ENCODE results near the gene MYMK. TPM values are rescaled to one million over a fixed set of nuclear protein-coding genes. Genes with fewer than 3 reads are reported as not detected.
A peak's percentile ranks its signal among the peaks of the same experiment; 100 is the strongest.

Gene MYMK
- total RNA-seq, 2 donors from 2014 or later: not detected

DNA sequence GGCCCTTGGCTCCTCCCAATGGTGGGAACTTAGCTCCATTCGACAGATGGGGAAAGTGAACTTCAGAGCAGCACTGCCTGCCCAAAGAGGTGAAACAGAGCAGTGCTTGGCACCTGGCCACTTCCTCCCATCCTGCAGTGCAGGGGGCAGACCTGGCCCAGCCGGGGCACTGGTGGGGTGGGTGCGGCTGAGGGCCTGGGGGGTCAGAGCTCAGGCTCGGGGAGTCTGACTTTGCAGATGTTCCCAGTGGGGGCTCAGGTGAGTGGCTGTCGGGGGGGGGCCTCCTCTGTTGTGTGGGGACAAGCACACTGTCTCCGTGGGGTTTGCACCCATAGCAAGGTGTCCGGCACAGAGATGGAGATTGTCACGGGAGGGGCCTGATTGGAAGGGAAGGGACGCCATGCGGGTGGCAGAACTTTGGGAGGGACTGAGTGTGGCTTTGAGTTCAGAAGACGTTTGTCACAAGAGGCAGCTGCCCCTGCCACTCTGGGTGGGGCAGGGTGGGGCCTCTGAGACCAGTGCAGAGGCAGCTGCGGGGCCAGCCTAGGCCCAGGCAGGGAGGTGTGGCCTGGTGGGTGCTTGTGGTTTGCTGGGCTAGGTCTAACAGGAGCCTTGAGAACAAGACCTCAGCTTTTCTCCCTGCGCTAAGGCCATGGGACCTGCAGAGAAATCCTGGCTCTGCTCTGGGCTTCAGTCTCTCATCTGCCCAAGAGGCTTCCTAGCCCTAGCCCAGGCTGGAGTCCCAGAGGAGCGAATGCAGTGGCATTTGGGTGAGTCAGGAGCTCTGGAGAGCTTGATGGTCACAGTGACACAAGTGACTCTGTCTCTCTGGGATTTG lies 2.5 kb downstream of the MYMK start:
- Histone ChIP-seq H3K4me3 (no peak overlapping the region), H3K36me3 (replicated peaks in 1 of 2; ENCODE audit: insufficient read depth in 1 of 2, low read depth in 2 of 2) (no peaks in the 10 kb centered on the region), H3K4me1 (peaks cover 36% of the 10 kb centered on the region), H3K27ac (peak overlapping the region in 3 of 4 donors; percentile 62 to 69 (median 62)), H3K9me3 (no peaks in the 10 kb centered on the region), H3K27me3 (no peaks in the 10 kb centered on the region)
- WGBS, 2 donors: 71 to 82% methylated on average over 11 to 14 of the region's 14 CpGs
- intact Hi-C loops (cut with DNase I): no loop called here
- TF ChIP-seq, protein P1, sequence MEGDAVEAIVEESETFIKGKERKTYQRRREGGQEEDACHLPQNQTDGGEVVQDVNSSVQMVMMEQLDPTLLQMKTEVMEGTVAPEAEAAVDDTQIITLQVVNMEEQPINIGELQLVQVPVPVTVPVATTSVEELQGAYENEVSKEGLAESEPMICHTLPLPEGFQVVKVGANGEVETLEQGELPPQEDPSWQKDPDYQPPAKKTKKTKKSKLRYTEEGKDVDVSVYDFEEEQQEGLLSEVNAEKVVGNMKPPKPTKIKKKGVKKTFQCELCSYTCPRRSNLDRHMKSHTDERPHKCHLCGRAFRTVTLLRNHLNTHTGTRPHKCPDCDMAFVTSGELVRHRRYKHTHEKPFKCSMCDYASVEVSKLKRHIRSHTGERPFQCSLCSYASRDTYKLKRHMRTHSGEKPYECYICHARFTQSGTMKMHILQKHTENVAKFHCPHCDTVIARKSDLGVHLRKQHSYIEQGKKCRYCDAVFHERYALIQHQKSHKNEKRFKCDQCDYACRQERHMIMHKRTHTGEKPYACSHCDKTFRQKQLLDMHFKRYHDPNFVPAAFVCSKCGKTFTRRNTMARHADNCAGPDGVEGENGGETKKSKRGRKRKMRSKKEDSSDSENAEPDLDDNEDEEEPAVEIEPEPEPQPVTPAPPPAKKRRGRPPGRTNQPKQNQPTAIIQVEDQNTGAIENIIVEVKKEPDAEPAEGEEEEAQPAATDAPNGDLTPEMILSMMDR (IDR thresholded peaks at IDR 0.05): no peak
- TF ChIP-seq POLR2A (IDR thresholded peaks at IDR 0.05): no peak
- ATAC-seq (no peak), DNase-seq (no peak)

DNA sequence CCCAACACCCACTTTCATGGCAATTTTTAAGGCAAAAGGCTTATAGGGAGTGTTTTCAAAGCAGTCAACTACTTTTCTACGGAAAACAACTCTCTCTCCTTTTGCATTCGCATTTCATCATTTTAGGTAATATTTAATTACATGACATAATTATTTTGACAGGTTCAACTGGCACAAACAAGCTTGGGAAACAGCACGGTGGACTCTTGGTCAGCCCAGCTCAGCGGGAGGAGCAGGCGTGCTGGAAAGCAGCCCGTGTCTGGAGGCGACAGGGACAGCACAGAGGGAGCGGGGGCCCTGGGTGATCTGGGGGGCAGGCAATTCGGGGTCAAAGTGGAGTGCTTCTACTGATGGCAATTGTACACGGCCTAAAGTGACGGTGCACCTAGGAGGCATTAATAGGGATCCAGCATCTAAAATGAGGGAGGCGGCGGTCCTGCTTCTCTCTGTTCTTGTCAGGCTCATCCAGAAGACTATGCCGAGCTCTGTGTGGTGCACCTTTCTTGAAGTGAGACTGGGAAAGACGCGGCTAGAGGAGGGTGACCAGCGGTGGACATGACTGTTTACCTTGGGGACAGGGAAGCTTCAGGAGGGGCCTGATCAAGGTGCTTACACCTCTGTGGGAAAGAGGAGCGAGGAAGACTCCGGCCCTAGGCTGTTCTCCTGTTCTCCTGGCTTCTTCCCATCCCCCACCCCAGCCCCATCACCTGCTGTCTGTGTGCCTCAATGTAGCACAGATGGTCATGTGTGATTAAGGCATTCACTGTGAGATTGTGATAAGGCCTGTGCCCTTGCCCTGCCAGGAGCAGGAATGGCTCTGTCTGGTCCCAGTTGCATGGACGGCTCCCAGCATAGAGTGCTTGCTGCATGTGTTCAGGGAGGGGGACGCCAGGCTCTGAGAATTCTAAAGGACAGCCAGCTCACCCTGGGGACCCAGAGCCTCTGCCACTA lies 3.4 kb downstream of the MYMK start:
- no peaks in the 10 kb centered on the region for H3K27me3 ChIP-seq
- peak overlapping the region in 3 of 4 donors; percentile 62 to 69 (median 62) for H3K27ac ChIP-seq
- H3K4me3 ChIP-seq: no peak overlapping the region
- ATAC-seq: peak; percentile 66
- peaks cover 27% of the 10 kb centered on the region for H3K4me1 ChIP-seq
- H3K36me3 ChIP-seq (replicated peaks in 1 of 2; ENCODE audit: insufficient read depth in 1 of 2, low read depth in 2 of 2): no peaks in the 10 kb centered on the region
- 66 to 68% methylated on average over 19 to 21 of the region's 21 CpGs for whole genome bisulfite sequencing, 2 donors
- peak in 3 of 4 donors; percentile 59 to 67 (median 60) for DNase-seq
- peak in 1 of 3 donors; percentile 8 for TF ChIP-seq POLR2A (IDR thresholded peaks at IDR 0.05)
- TF ChIP-seq, protein P1 (IDR thresholded peaks at IDR 0.05): no peak
- no peaks in the 10 kb centered on the region for H3K9me3 ChIP-seq
- intact Hi-C loops (cut with DNase I): no loop called here

DNA sequence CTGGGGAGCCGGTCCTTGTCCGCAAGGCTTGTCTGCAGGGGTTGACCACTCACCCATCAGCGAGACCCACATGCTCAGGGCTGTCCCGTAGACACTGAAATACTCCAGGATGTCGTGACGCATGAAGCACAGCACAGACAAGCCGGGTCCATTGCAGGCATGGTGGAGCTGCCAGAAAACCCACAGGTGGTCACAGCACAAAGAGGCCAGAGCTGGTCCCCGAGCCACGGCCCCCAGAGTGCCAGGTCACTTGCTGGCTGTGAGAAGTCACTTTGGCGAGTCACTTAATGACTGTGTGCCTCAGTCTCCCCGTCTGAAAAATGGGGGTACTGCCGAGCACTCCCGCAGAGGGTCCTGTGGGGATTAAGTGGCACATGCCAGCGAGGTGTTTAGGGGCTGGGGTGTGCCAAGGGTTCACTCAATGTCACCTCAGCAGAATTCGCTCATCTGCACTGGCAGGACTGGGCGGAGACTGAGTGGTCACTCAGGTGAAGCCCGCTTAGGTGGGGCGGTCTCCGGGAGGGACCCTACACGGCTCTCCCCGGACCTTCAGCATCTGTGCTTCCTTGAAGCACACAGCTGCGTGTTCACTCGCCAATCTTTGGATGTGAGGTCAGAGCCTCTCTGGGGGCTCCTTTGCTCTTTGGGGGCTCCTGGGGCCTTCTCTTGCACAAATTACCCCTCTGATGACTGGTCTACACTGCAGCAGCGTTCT lies 4.5 kb downstream of the MYMK start:
- no peak for DNase-seq
- no peaks in the 10 kb centered on the region for H3K9me3 ChIP-seq
- TF ChIP-seq, protein P1 (IDR thresholded peaks at IDR 0.05): no peak
- no peak for TF ChIP-seq POLR2A (IDR thresholded peaks at IDR 0.05)
- no peak overlapping the region for H3K4me3 ChIP-seq
- H3K27me3 ChIP-seq: no peaks in the 10 kb centered on the region
- H3K36me3 ChIP-seq (replicated peaks in 1 of 2; ENCODE audit: insufficient read depth in 1 of 2, low read depth in 2 of 2): no peaks in the 10 kb centered on the region
- peak overlapping the region in 3 of 4 donors; percentile 62 to 69 (median 62) for H3K27ac ChIP-seq
- ATAC-seq: no peak
- intact Hi-C loops (cut with DNase I): no loop called here
- H3K4me1 ChIP-seq: peaks cover 22% of the 10 kb centered on the region
- 74 to 79% methylated on average over 19 to 24 of the region's 24 CpGs for WGBS, 2 donors

DNA sequence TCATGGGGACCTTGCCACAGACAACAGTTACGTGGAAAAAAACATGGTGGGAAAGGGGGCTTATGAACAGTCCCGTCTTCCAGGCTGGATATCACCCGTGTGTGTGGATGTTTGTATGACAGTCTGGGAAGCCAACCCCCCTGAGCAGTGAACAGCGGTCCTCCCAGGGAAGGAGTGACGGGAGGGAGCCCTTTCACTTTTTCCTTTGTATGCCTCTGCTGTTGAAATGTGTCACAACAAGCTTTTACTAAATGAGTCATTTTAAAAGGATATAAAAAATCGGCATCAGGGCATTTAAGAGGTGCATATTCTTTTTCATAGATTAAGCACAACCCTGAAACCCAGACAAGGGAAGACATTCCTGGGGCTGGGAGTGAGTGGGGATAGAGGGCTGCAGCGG lies 5.1 kb downstream of the MYMK start:
- intact Hi-C loops (cut with DNase I): no loop called here
- Histone ChIP-seq H3K4me1 (peaks cover 22% of the 10 kb centered on the region), H3K9me3 (no peaks in the 10 kb centered on the region), H3K27me3 (no peaks in the 10 kb centered on the region), H3K27ac (no peak overlapping the region), H3K4me3 (no peak overlapping the region), H3K36me3 (replicated peaks in 1 of 2; ENCODE audit: insufficient read depth in 1 of 2, low read depth in 2 of 2) (no peaks in the 10 kb centered on the region)
- DNase-seq: no peak
- WGBS, 2 donors: 68 to 69% methylated on average over 7 of the region's 7 CpGs
- ATAC-seq: no peak
- TF ChIP-seq POLR2A (IDR thresholded peaks at IDR 0.05): no peak
- TF ChIP-seq, protein P1 (IDR thresholded peaks at IDR 0.05): no peak
